MCF 10A (cell line): ENCODE results near the gene FBXO15. TPM values are rescaled to one million over a fixed set of nuclear protein-coding genes. Genes with fewer than 3 reads are reported as not detected.
A peak's percentile ranks its signal among the peaks of the same experiment; 100 is the strongest.

Experiments
- BruUV-seq: library from RNA; stranded (reverse); fragments of 400-500 nt; replicated peaks from 2 replicates; lab custom pipeline; 2021; lab: Mats Ljungman, UMichigan
- CTCF ChIA-PET: fragments of 300-600 bp; sonication (Branson Sonifier 250); formaldehyde crosslinking; extraction: SDS; loops from one replicate; lab custom pipeline; 2021; ENCODE audit warnings: antibody characterized with exemption, inconsistent platforms; lab: Yijun Ruan, JAX
- POLR2A ChIA-PET: fragments of 300-600, 350-650 bp; sonication (Branson Sonifier 250); formaldehyde crosslinking; extraction: SDS; loops from one replicate; lab custom pipeline; 2020; ENCODE audit warnings: antibody characterized with exemption, inconsistent platforms; lab: Yijun Ruan, JAX
- DNase-seq: peaks from one replicate; pipeline ENCODE4 v3.0.0-alpha.2; 2018; ENCODE audit not compliant: unreplicated experiment
- H3K27ac Mint-ChIP-seq: one replicate; pipeline ENCODE4 v1.8.0; 2022; ENCODE audit warnings: mild to moderate bottlenecking, low read depth, mixed read lengths; ENCODE audit not compliant: unreplicated experiment
- H3K27me3 Mint-ChIP-seq: one replicate; pipeline ENCODE4 v1.8.0; 2022; ENCODE audit warnings: mixed read lengths; ENCODE audit not compliant: insufficient read depth, unreplicated experiment
- H3K36me3 Mint-ChIP-seq: one replicate; pipeline ENCODE4 v1.8.0; 2022; ENCODE audit warnings: mild to moderate bottlenecking, moderate library complexity, mixed read lengths; ENCODE audit not compliant: insufficient read depth, unreplicated experiment
- H3K4me1 Mint-ChIP-seq: one replicate; pipeline ENCODE4 v1.8.0; 2022; ENCODE audit warnings: mixed read lengths; ENCODE audit not compliant: insufficient read depth, unreplicated experiment
- H3K4me3 Mint-ChIP-seq: one replicate; pipeline ENCODE4 v1.8.0; 2022; ENCODE audit warnings: mild to moderate bottlenecking, moderate library complexity, mixed read lengths; ENCODE audit not compliant: unreplicated experiment
- H3K9me3 Mint-ChIP-seq: one replicate; pipeline ENCODE4 v1.8.0; 2022; ENCODE audit warnings: mixed read lengths; ENCODE audit not compliant: unreplicated experiment
- intact Hi-C: fragments of 100-400 bp; cut with micrococcal nuclease; formaldehyde crosslinking; loops from 2 replicates; pipeline ENCODE4 v1.14.1; 2022
- total RNA-seq: library from RNA; stranded (reverse); gene quantifications from 2 replicates; pipeline ENCODE4 v1.2.3, GENCODE V29; 2022
- TF ChIP-seq, protein P1 (sequence below): fragments of 200-600 bp; IDR thresholded peaks from one replicate; pipeline ENCODE4 v1.8.0; 2022; ENCODE audit warnings: antibody characterized with exemption, mild to moderate bottlenecking; ENCODE audit not compliant: unreplicated experiment

The FBXO15 gene
- total RNA-seq, 1 experiment from 2014 or later: 0.79 TPM

GRCh38 chr18:74139888-74140287, 7.7 kb downstream of the FBXO15 start:
- H3K4me3 Mint-ChIP-seq: no peak overlapping the region
- ChIA-PET CTCF (interaction anchor here (0.6 to 1.1 kb wide), 2 partner anchors 177 to 202 kb away, joined by 3 to 4 read pairs; no protein-coding TSS in a partner anchor), POLR2A (interaction anchor here (0.9 to 1.2 kb wide), 2 partner anchors 9 to 10 kb away, joined by 3 read pairs; no protein-coding TSS in a partner anchor)
- no TSS peak for BruUV-seq
- intact Hi-C loops: no loop called here
- peaks cover 16% of the 10 kb centered on the region for H3K27me3 Mint-ChIP-seq
- no peaks in the 10 kb centered on the region for H3K4me1 Mint-ChIP-seq
- no peaks in the 10 kb centered on the region for H3K36me3 Mint-ChIP-seq
- DNase-seq: peak; percentile 42
- TF ChIP-seq, protein P1, sequence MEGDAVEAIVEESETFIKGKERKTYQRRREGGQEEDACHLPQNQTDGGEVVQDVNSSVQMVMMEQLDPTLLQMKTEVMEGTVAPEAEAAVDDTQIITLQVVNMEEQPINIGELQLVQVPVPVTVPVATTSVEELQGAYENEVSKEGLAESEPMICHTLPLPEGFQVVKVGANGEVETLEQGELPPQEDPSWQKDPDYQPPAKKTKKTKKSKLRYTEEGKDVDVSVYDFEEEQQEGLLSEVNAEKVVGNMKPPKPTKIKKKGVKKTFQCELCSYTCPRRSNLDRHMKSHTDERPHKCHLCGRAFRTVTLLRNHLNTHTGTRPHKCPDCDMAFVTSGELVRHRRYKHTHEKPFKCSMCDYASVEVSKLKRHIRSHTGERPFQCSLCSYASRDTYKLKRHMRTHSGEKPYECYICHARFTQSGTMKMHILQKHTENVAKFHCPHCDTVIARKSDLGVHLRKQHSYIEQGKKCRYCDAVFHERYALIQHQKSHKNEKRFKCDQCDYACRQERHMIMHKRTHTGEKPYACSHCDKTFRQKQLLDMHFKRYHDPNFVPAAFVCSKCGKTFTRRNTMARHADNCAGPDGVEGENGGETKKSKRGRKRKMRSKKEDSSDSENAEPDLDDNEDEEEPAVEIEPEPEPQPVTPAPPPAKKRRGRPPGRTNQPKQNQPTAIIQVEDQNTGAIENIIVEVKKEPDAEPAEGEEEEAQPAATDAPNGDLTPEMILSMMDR: no peak
- no peaks in the 10 kb centered on the region for H3K9me3 Mint-ChIP-seq
- no peak overlapping the region for H3K27ac Mint-ChIP-seq

DNA sequence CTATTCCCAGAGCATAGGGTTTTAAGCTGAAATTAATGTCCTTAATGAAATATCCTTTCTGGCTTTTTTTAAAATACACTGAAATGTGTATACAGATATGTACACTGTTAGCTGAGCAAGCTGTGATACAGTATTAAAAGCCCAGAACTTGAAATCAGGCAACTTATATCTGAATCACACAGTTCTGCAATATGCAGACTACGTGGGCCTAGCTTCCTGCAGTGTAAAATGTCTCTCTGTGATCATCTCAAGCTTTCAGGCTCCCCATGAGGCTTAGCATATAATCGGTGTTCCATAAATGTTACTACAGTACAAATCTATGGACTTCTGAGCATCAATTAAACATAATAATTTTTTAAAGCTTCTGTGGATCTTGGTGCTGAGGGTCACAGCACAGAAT, 8.2 kb downstream of the FBXO15 start:
- CTCF ChIA-PET: interaction anchor here (0.6 to 1.1 kb wide), 2 partner anchors 178 to 203 kb away, joined by 3 to 4 read pairs; no protein-coding TSS in a partner anchor
- Mint-ChIP-seq H3K36me3 (no peaks in the 10 kb centered on the region), H3K27ac (no peak overlapping the region), H3K4me3 (no peak overlapping the region), H3K4me1 (no peaks in the 10 kb centered on the region), H3K27me3 (peaks cover 16% of the 10 kb centered on the region), H3K9me3 (no peaks in the 10 kb centered on the region)
- no TSS peak for BruUV-seq
- POLR2A ChIA-PET: interaction anchor here (0.9 to 1.2 kb wide), 2 partner anchors 9 kb away, joined by 3 read pairs; no protein-coding TSS in a partner anchor
- no peak for DNase-seq
- TF ChIP-seq, protein P1: no peak
- intact Hi-C loops: no loop called here

GRCh38 chr18:74137920-74138538, 9.6 kb downstream of the FBXO15 start:
- BruUV-seq: no TSS peak
- Mint-ChIP-seq H3K9me3 (no peaks in the 10 kb centered on the region), H3K27ac (no peak overlapping the region), H3K36me3 (no peaks in the 10 kb centered on the region), H3K4me3 (no peak overlapping the region), H3K4me1 (no peaks in the 10 kb centered on the region), H3K27me3 (peaks cover 16% of the 10 kb centered on the region)
- no peak for DNase-seq
- intact Hi-C loops: no loop called here
- ChIA-PET CTCF (no interaction called here), POLR2A (interaction anchor here (1.8 kb wide), 1 partner anchor 11 kb away, joined by 5 read pairs; no protein-coding TSS in a partner anchor)
- TF ChIP-seq, protein P1: no peak

DNA sequence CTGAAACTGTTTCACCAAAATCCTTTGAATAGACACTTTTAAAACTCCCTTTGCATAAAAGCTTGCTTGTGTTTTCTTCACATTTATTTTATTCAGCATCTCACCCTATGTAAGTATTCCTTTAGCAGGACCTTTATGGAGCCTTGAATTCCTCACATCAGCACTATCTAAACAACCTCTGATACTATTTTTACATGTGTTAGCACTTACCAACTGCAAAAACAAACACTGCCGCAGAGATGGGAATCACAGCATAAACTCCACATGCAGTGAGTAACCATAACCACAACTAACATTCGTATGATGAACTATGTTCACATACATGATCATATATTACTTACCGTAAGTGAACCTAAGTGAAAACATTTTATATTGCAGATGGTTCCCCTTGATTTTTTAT, 15.4 kb downstream of the FBXO15 start:
- ChIA-PET CTCF (no interaction called here), POLR2A (no interaction called here)
- Mint-ChIP-seq H3K9me3 (no peaks in the 10 kb centered on the region), H3K4me3 (no peak overlapping the region), H3K36me3 (no peaks in the 10 kb centered on the region), H3K27me3 (peaks cover 21% of the 10 kb centered on the region), H3K4me1 (no peaks in the 10 kb centered on the region), H3K27ac (no peak overlapping the region)
- TF ChIP-seq, protein P1: no peak
- no TSS peak for BruUV-seq
- intact Hi-C loops: no loop called here
- no peak for DNase-seq
